GM10248 (cell line): ENCODE measurements around the gene COQ9.

Source experiments
- CTCF ChIA-PET: fragments of 300-600 bp; sonication (Branson Sonifier 250); formaldehyde crosslinking; extraction: SDS; loops from one replicate; lab custom pipeline; 2021; ENCODE audit warnings: antibody characterized with exemption; lab: Yijun Ruan, JAX
- POLR2A ChIA-PET: fragments of 350-650 bp; sonication (Branson Sonifier 250); formaldehyde crosslinking; extraction: SDS; loops from one replicate; lab custom pipeline; 2020; ENCODE audit warnings: antibody characterized with exemption; lab: Yijun Ruan, JAX
- DNase-seq: peaks from one replicate; pipeline ENCODE4 v3.0.0; 2012; ENCODE audit errors: extremely low spot score
- CTCF ChIP-seq: IDR thresholded peaks from 2 replicates; pipeline ENCODE4 v1.5.1; 2012; ENCODE audit warnings: mild to moderate bottlenecking, low read depth; ENCODE audit errors: extremely low read depth, missing control alignments, control extremely low read depth

COQ9 gene

GRCh38 chr16:57485916-57486857 is 38.9 kb downstream of the COQ9 start, which contains the start of gene DOK4:
Gene DOK4, minus strand, starts transcription at chr16:57486493. Its CDS starts 6,986 bp downstream, at chr16:57479507.
- POLR2A ChIA-PET: no interaction called here
- TF ChIP-seq CTCF: no peak
- CTCF ChIA-PET: interaction anchor here (1.2 to 3.0 kb wide), 14 partner anchors 10 to 186 kb away, joined by 3 to 20 read pairs (median 4); partner anchors contain the start of gene POLR2C
- DNase-seq: peak; percentile 95

DNA sequence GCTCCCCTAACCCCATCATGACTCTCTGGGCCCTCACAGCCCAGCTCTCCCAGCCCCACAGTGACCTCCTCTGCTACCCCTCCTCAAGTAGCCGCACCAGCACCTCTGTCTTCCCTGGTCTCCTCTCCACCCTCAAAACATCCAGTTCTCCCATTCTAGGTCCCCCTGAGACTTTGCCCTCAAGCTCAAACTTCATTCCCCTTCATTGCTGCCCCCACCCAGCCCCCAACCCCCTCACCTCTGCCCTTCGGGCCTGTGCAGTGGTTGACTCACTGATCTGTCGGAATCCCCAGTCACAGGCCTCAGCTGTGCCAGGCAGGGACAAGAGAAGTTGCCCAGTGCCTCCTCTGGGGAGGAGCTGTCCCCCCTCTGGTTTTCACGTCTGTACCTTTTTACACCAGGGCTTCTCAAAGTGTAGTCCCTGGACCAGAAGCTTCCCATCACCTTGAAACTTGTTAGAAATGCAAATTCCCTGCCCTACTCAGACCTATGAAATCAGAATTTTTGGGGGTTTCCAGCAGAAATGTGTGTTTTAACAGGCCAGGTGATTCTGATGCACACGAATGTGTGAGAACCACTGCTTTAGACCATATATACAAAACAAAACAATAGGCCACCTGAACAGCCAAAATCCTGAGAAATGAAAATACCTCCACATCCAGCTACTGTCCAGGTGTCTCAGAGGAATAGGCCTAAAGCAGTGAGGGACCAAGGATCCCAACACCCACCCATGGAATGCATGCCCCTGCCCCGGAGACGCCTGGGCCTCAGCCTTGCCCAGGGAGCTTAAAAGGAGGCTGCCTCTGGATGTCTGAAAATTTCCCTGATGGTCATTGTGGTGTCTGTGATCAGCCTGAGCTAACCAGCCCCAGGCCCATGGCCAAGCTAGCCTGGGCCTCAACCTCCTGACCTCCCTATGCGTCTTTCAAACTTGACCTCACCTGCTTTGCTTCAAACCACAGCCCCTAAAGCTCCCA is 39.9 kb downstream of the COQ9 start:
- ChIA-PET CTCF (interaction anchor here (1.0 to 3.0 kb wide), 18 partner anchors 12 to 161 kb away, joined by 3 to 20 read pairs (median 4); partner anchors contain the start of genes CCDC102A and POLR2C), POLR2A (interaction anchor here (1.6 kb wide), 1 partner anchor 50 kb away, joined by 5 read pairs; no protein-coding TSS in a partner anchor)
- TF ChIP-seq CTCF: no peak
- DNase-seq: no peak

- TF ChIP-seq CTCF: no peak
- no peak for DNase-seq
- CTCF ChIA-PET: interaction anchor here (1.1 to 2.4 kb wide), 5 partner anchors 15 to 87 kb away, joined by 3 to 19 read pairs (median 4); partner anchors contain the start of genes ADGRG5 and POLR2C
- POLR2A ChIA-PET: no interaction called here
Observed at GRCh38 chr16:57489229-57489628, 42.0 kb downstream of the COQ9 start.

DNA sequence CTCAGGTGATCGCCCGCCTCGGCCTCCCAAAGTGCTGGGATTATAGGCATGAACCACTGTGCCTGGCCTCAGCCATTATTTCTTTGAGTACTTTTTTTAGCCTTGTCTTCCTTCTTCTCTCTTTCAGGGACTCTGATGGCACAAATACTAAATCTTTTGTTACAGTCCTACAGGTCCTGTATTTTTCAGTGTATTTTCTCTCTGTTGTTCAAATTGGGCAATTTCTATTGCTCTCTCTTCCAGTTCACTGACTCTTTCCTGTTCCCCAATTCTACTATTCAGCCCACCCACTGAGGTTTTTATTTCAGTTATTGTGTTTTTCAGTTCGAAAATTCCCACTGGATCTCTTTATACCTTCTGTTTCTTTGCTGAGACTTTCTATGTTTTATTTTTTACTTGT is 46.5 kb downstream of the COQ9 start:
- no peak for TF ChIP-seq CTCF
- ChIA-PET POLR2A (no interaction called here), CTCF (no interaction called here)
- no peak for DNase-seq

DNA sequence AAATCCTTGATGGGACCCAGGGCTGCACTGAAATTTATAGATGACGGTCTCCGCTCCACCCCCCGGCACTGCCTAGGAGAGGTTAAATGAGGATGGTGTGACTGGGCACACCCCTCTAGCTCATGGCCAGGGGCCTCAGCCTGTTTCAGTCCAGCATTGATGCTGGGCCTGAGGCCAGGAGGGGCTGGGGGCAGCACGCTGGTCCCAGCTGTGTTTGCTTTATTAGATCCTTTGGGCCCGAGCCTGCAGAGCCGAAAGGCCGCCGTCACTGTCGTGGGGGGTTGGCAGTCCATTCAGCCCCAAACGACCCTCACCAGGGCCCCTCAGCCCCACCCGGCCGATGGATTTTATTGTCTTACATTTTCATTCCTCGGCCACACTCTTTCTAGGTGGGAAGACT is 49.8 kb downstream of the COQ9 start:
- no peak for DNase-seq
- TF ChIP-seq CTCF: no peak
- POLR2A ChIA-PET: no interaction called here
- CTCF ChIA-PET: interaction anchor here (3.0 kb wide), 1 partner anchor 23 kb away, joined by 8 read pairs; no protein-coding TSS in a partner anchor
